Activated naive CD4-positive, alpha-beta T cell treated with anti-CD3 and anti-CD28 coated beads for 36 hours (primary cell): ENCODE data around the gene SUGP1. TPM values are rescaled to one million over a fixed set of nuclear protein-coding genes. Genes with fewer than 3 reads are reported as not detected.
"Not testable (repeated sequence)": the region's sequence is repeated elsewhere in the genome, so short reads cannot be mapped to it uniquely, and the experiment has no call there.

Experiments used
- CTCF ChIA-PET: fragments of 350-600 bp; sonication (Branson Sonifier 250); formaldehyde crosslinking; loops from one replicate; lab custom pipeline; 2021; ENCODE audit warnings: antibody characterized with exemption; lab: Charles Lee
- DNase-seq: peaks from one replicate; pipeline ENCODE4 v3.0.0-alpha.2; 2020
- H3K27ac Mint-ChIP-seq: one replicate; pipeline ENCODE4 v1.8.0; 2021; ENCODE audit warnings: mild to moderate bottlenecking, mixed read lengths
- H3K27me3 Mint-ChIP-seq: one replicate; pipeline ENCODE4 v1.8.0; 2021; ENCODE audit warnings: low read depth, mixed read lengths
- H3K36me3 Mint-ChIP-seq: one replicate; pipeline ENCODE4 v1.8.0; 2021; ENCODE audit warnings: low read depth, mixed read lengths
- H3K4me1 Mint-ChIP-seq: one replicate; pipeline ENCODE4 v1.8.0; 2021; ENCODE audit warnings: low read depth, mixed read lengths
- H3K4me3 Mint-ChIP-seq: one replicate; pipeline ENCODE4 v1.8.0; 2021; ENCODE audit warnings: mild to moderate bottlenecking, moderate library complexity, mixed read lengths
- H3K9me3 Mint-ChIP-seq: one replicate; pipeline ENCODE4 v1.8.0; 2021; ENCODE audit warnings: mixed read lengths
- intact Hi-C: fragments of 100-400 bp; cut with micrococcal nuclease; formaldehyde crosslinking; loops from one replicate; pipeline ENCODE4 v1.15.1; 2023
- total RNA-seq, 2 experiments: library from RNA; stranded (reverse); gene quantifications; one replicate each; pipeline ENCODE4 v1.2.3, GENCODE V29; 2021

SUGP1 gene
- total RNA-seq, 2 experiments from 2014 or later: 31.7 to 32.4 TPM

- CTCF ChIA-PET: no interaction called here
Observed at GRCh38 chr19:19352823-19353222, 32.5 kb upstream of the SUGP1 start.

GRCh38 chr19:19350756-19351155 lies 30.4 kb upstream of the SUGP1 start:
- CTCF ChIA-PET: interaction anchor here (2.5 kb wide), 1 partner anchor 11 kb away, joined by 7 read pairs; no protein-coding TSS in a partner anchor
- DNase-seq, H3K27ac Mint-ChIP-seq, H3K27me3 Mint-ChIP-seq, H3K4me1 Mint-ChIP-seq, H3K9me3 Mint-ChIP-seq, intact Hi-C loops, H3K4me3 Mint-ChIP-seq: not testable (repeated sequence)
- H3K36me3 Mint-ChIP-seq: peaks cover 21% of the 10 kb centered on the region

More at GRCh38 chr19:19352823-19353222, 32.5 kb upstream of the SUGP1 start:
- Mint-ChIP-seq H3K9me3 (no peaks in the 10 kb centered on the region), H3K4me3 (no peak overlapping the region), H3K27ac (peak overlapping the region; percentile 18), H3K36me3 (peaks cover 15% of the 10 kb centered on the region), H3K27me3 (no peaks in the 10 kb centered on the region), H3K4me1 (no peaks in the 10 kb centered on the region)
- DNase-seq: no peak
- intact Hi-C loops: no loop called here

- Mint-ChIP-seq H3K4me3 (no peak overlapping the region), H3K36me3 (peaks cover 27% of the 10 kb centered on the region), H3K27ac (no peak overlapping the region), H3K27me3 (no peaks in the 10 kb centered on the region), H3K9me3 (no peaks in the 10 kb centered on the region), H3K4me1 (no peaks in the 10 kb centered on the region)
- CTCF ChIA-PET: interaction anchor here (0.7 kb wide), 1 partner anchor 20 kb away, joined by 3 read pairs; no protein-coding TSS in a partner anchor
- no peak for DNase-seq
- intact Hi-C loops: no loop called here
Observed at GRCh38 chr19:19349365-19349764, 29.1 kb upstream of the SUGP1 start.

GRCh38 chr19:19348266-19348665 lies 28.0 kb upstream of the SUGP1 start:
- no peak overlapping the region for H3K4me3 Mint-ChIP-seq
- intact Hi-C loops: no loop called here
- no peaks in the 10 kb centered on the region for H3K4me1 Mint-ChIP-seq
- H3K27me3 Mint-ChIP-seq: no peaks in the 10 kb centered on the region
- no peak overlapping the region for H3K27ac Mint-ChIP-seq
- DNase-seq: no peak
- peaks cover 30% of the 10 kb centered on the region for H3K36me3 Mint-ChIP-seq
- CTCF ChIA-PET: no interaction called here
- H3K9me3 Mint-ChIP-seq: no peaks in the 10 kb centered on the region

- CTCF ChIA-PET: interaction anchor here (0.8 kb wide), 1 partner anchor 15 kb away, joined by 3 read pairs; no protein-coding TSS in a partner anchor
- H3K9me3 Mint-ChIP-seq: no peaks in the 10 kb centered on the region
- H3K4me3 Mint-ChIP-seq: no peak overlapping the region
- H3K36me3 Mint-ChIP-seq: peaks cover 30% of the 10 kb centered on the region
- H3K27ac Mint-ChIP-seq: no peak overlapping the region
- H3K27me3 Mint-ChIP-seq: no peaks in the 10 kb centered on the region
- DNase-seq: no peak
- H3K4me1 Mint-ChIP-seq: no peaks in the 10 kb centered on the region
- intact Hi-C loops: no loop called here
Observed at GRCh38 chr19:19347401-19348110, 27.2 kb upstream of the SUGP1 start.

- no peaks in the 10 kb centered on the region for H3K4me1 Mint-ChIP-seq
- H3K9me3 Mint-ChIP-seq: no peaks in the 10 kb centered on the region
- intact Hi-C loops: no loop called here
- CTCF ChIA-PET: no interaction called here
- peaks cover 25% of the 10 kb centered on the region for H3K36me3 Mint-ChIP-seq
- H3K27ac Mint-ChIP-seq: no peak overlapping the region
- H3K4me3 Mint-ChIP-seq: no peak overlapping the region
- DNase-seq: no peak
- H3K27me3 Mint-ChIP-seq: no peaks in the 10 kb centered on the region
Observed at GRCh38 chr19:19345970-19346369, 25.7 kb upstream of the SUGP1 start.

- no peak for DNase-seq
- CTCF ChIA-PET: no interaction called here
- H3K27ac Mint-ChIP-seq: no peak overlapping the region
- H3K36me3 Mint-ChIP-seq: peaks cover 25% of the 10 kb centered on the region
- intact Hi-C loops: no loop called here
- H3K4me1 Mint-ChIP-seq: no peaks in the 10 kb centered on the region
- H3K9me3 Mint-ChIP-seq: no peaks in the 10 kb centered on the region
- H3K4me3 Mint-ChIP-seq: no peak overlapping the region
- H3K27me3 Mint-ChIP-seq: no peaks in the 10 kb centered on the region
Observed at GRCh38 chr19:19345232-19345631, 24.9 kb upstream of the SUGP1 start.

GRCh38 chr19:19343762-19344161 lies 23.5 kb upstream of the SUGP1 start:
- H3K27ac Mint-ChIP-seq: no peak overlapping the region
- no peaks in the 10 kb centered on the region for H3K9me3 Mint-ChIP-seq
- intact Hi-C loops: no loop called here
- peaks cover 20% of the 10 kb centered on the region for H3K36me3 Mint-ChIP-seq
- no peaks in the 10 kb centered on the region for H3K4me1 Mint-ChIP-seq
- no peak for DNase-seq
- no peak overlapping the region for H3K4me3 Mint-ChIP-seq
- no peaks in the 10 kb centered on the region for H3K27me3 Mint-ChIP-seq
- CTCF ChIA-PET: no interaction called here

GRCh38 chr19:19343016-19343362 lies 22.7 kb upstream of the SUGP1 start:
- Mint-ChIP-seq H3K9me3 (no peaks in the 10 kb centered on the region), H3K4me1 (no peaks in the 10 kb centered on the region), H3K27ac (no peak overlapping the region), H3K27me3 (no peaks in the 10 kb centered on the region), H3K4me3 (no peak overlapping the region), H3K36me3 (peaks cover 20% of the 10 kb centered on the region)
- DNase-seq: no peak
- intact Hi-C loops: no loop called here
- CTCF ChIA-PET: no interaction called here

- H3K4me3 Mint-ChIP-seq: no peak overlapping the region
- H3K4me1 Mint-ChIP-seq: no peaks in the 10 kb centered on the region
- intact Hi-C loops: no loop called here
- no peaks in the 10 kb centered on the region for H3K9me3 Mint-ChIP-seq
- no peak overlapping the region for H3K27ac Mint-ChIP-seq
- peaks cover 20% of the 10 kb centered on the region for H3K36me3 Mint-ChIP-seq
- DNase-seq: no peak
- CTCF ChIA-PET: interaction anchor here (0.5 to 0.6 kb wide), 2 partner anchors 27 to 524 kb away, joined by 3 read pairs; no protein-coding TSS in a partner anchor
- H3K27me3 Mint-ChIP-seq: no peaks in the 10 kb centered on the region
Observed at GRCh38 chr19:19342086-19343015, 22.0 kb upstream of the SUGP1 start.

GRCh38 chr19:19341026-19341425 lies 20.7 kb upstream of the SUGP1 start:
- no peaks in the 10 kb centered on the region for H3K4me1 Mint-ChIP-seq
- H3K36me3 Mint-ChIP-seq: peaks cover 13% of the 10 kb centered on the region

GRCh38 chr19:19338082-19338481 lies 17.8 kb upstream of the SUGP1 start:
- no peak for DNase-seq
- intact Hi-C loops: no loop called here
- Mint-ChIP-seq H3K9me3 (no peaks in the 10 kb centered on the region), H3K27me3 (no peaks in the 10 kb centered on the region), H3K4me3 (no peak overlapping the region), H3K36me3 (peaks cover 2% of the 10 kb centered on the region), H3K27ac (no peak overlapping the region), H3K4me1 (no peaks in the 10 kb centered on the region)
- CTCF ChIA-PET: interaction anchor here (0.6 kb wide), 1 partner anchor 78 kb away, joined by 5 read pairs; no protein-coding TSS in a partner anchor

More at GRCh38 chr19:19341026-19341425, 20.7 kb upstream of the SUGP1 start:
- no peaks in the 10 kb centered on the region for H3K27me3 Mint-ChIP-seq
- intact Hi-C loops: no loop called here
- H3K4me3 Mint-ChIP-seq: no peak overlapping the region
- no peaks in the 10 kb centered on the region for H3K9me3 Mint-ChIP-seq
- CTCF ChIA-PET: interaction anchor here (1.0 kb wide), 1 partner anchor 43 kb away, joined by 3 read pairs; no protein-coding TSS in a partner anchor
- no peak overlapping the region for H3K27ac Mint-ChIP-seq
- DNase-seq: no peak
